DOHH2 (cell line): ENCODE results near the gene GAS6.

ENCODE experiments used
- H3F3A ChIP-seq: fragments of 200-600 bp; sonication (generic), shearing (Covaris generic); 2 replicates; pipeline ENCODE4 v1.6.0; 2016; ENCODE audit warnings: antibody characterized with exemption, mild to moderate bottlenecking; ENCODE audit not compliant: control insufficient read depth, insufficient read depth
- H3K27ac ChIP-seq: fragments of 200-600 bp; sonication (generic); 2 replicates; pipeline ENCODE4 v1.5.1; 2014; ENCODE audit warnings: low read depth, mild to moderate bottlenecking, low read length, moderate library complexity
- H3K27me3 ChIP-seq: fragments of 200-600 bp; sonication (generic); 2 replicates; pipeline ENCODE4 v1.6.1; 2014; ENCODE audit warnings: mild to moderate bottlenecking, low read length, mixed read lengths; ENCODE audit not compliant: control insufficient read depth
- H3K36me3 ChIP-seq: fragments of 200-600 bp; sonication (generic); 2 replicates; pipeline ENCODE4 v1.6.1; 2014; ENCODE audit warnings: mild to moderate bottlenecking, low read length, moderate library complexity, mixed read lengths; ENCODE audit not compliant: control insufficient read depth
- H3K4me1 ChIP-seq: fragments of 200-600 bp; sonication (generic); 2 replicates; pipeline ENCODE4 v1.6.1; 2014; ENCODE audit warnings: mild to moderate bottlenecking, low read length, mixed read lengths; ENCODE audit not compliant: control insufficient read depth
- H3K4me2 ChIP-seq: fragments of 200-600 bp; sonication (generic); 2 replicates; pipeline ENCODE4 v1.6.0; 2014; ENCODE audit warnings: mild to moderate bottlenecking, low read length, moderate library complexity
- H3K4me3 ChIP-seq: fragments of 200-600 bp; sonication (generic); 2 replicates; pipeline ENCODE4 v1.5.1; 2014; ENCODE audit warnings: mild to moderate bottlenecking, low read length, mixed read lengths
- H3K79me2 ChIP-seq: fragments of 200-600 bp; sonication (generic); 2 replicates; pipeline ENCODE4 v1.6.1; 2014; ENCODE audit warnings: mild to moderate bottlenecking, low read length, mixed read lengths; ENCODE audit not compliant: control insufficient read depth
- H3K9me2 ChIP-seq: fragments of 200-600 bp; sonication (generic); replicated peaks from 2 replicates; pipeline ENCODE4 v1.6.1; 2014; ENCODE audit warnings: mild to moderate bottlenecking, low read length, mixed read lengths; ENCODE audit not compliant: control insufficient read depth
- H3K9me3 ChIP-seq: fragments of 200-600 bp; sonication (generic); 2 replicates; pipeline ENCODE4 v1.6.1; 2014; ENCODE audit warnings: antibody characterized with exemption, low read length, mixed read lengths; ENCODE audit not compliant: control insufficient read depth, insufficient read depth
- H4K20me1 ChIP-seq: fragments of 200-600 bp; sonication (generic); 2 replicates; pipeline ENCODE4 v1.6.0; 2014; ENCODE audit warnings: low read depth, mild to moderate bottlenecking, antibody characterized with exemption, low read length, moderate library complexity; ENCODE audit not compliant: control insufficient read depth, insufficient read depth
- EZH2phosphoT487 ChIP-seq: fragments of 200-600 bp; sonication (generic); IDR thresholded peaks from 2 replicates; pipeline ENCODE4 v1.6.1; 2017; ENCODE audit warnings: borderline replicate concordance, mild to moderate bottlenecking, antibody characterized with exemption, low read length, moderate library complexity, mixed read lengths
- TF ChIP-seq, protein P1 (sequence below): fragments of 200-600 bp; sonication (generic); IDR thresholded peaks from one replicate; pipeline ENCODE4 v1.5.1; 2014; ENCODE audit warnings: antibody characterized with exemption, mild to moderate bottlenecking, low read depth, low read length; ENCODE audit not compliant: poor library complexity, severe bottlenecking

GAS6 gene

DNA sequence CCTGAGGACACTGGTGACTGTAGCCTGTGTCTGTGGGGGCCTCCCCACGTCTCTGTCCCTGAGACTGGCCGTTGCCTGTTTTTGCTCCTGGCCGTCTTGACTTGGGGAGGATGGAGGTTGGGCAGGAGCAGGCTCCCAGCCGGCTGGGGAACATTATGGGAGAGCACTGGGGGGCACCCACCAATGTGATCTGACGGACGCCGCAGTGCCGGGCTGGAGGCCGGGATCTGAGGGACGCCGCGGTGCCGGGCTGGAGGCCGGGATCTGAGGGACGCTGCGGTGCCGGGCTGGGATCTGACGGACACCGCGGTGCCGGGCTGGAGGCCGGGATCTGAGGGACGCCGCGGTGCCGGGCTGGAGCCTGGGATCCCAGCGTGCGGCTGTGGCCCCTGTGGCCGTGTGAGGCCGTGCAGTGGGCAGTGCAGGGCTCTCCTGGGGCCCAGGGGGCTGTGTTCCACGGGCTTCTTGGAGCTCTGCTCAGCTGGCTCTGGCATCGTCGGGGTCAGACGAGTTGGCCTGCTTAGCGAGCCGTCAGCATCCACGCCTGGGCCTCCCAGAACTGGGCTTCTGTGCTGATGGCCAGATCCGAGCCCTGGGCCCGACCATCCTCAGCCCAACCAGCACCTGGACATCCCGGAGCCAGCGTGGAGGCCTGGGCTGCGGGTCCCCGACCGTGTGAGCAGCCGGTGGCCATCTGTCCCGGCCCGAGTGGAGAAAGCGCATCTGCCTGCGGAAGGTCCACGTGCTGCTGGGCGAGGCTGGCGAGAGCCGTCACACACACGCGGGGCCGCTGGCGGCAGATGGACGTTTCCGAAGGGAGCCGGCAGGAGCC, 45.8 kb downstream of the GAS6 start:
- H3K4me2 ChIP-seq, result no peak overlapping the region
- H3K36me3 ChIP-seq, result peaks cover 19% of the 10 kb centered on the region
- peaks cover 41% of the 10 kb centered on the region for H3K79me2 ChIP-seq
- H3K27ac ChIP-seq, result no peak overlapping the region
- peaks cover 19% of the 10 kb centered on the region; the same call in 1 of the 2 replicates for H3K9me3 ChIP-seq
- H3K9me2 ChIP-seq, result no peaks in the 10 kb centered on the region
- H3K27me3 ChIP-seq, result no peaks in the 10 kb centered on the region
- H3K4me1 ChIP-seq, result peaks cover 14% of the 10 kb centered on the region
- no peak overlapping the region for H3K4me3 ChIP-seq
- H4K20me1 ChIP-seq, result no peaks in the 10 kb centered on the region
- H3F3A ChIP-seq, result no peaks in the 10 kb centered on the region
- TF ChIP-seq, protein P1, sequence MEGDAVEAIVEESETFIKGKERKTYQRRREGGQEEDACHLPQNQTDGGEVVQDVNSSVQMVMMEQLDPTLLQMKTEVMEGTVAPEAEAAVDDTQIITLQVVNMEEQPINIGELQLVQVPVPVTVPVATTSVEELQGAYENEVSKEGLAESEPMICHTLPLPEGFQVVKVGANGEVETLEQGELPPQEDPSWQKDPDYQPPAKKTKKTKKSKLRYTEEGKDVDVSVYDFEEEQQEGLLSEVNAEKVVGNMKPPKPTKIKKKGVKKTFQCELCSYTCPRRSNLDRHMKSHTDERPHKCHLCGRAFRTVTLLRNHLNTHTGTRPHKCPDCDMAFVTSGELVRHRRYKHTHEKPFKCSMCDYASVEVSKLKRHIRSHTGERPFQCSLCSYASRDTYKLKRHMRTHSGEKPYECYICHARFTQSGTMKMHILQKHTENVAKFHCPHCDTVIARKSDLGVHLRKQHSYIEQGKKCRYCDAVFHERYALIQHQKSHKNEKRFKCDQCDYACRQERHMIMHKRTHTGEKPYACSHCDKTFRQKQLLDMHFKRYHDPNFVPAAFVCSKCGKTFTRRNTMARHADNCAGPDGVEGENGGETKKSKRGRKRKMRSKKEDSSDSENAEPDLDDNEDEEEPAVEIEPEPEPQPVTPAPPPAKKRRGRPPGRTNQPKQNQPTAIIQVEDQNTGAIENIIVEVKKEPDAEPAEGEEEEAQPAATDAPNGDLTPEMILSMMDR, result no peak
- no peak for TF ChIP-seq EZH2phosphoT487

DNA sequence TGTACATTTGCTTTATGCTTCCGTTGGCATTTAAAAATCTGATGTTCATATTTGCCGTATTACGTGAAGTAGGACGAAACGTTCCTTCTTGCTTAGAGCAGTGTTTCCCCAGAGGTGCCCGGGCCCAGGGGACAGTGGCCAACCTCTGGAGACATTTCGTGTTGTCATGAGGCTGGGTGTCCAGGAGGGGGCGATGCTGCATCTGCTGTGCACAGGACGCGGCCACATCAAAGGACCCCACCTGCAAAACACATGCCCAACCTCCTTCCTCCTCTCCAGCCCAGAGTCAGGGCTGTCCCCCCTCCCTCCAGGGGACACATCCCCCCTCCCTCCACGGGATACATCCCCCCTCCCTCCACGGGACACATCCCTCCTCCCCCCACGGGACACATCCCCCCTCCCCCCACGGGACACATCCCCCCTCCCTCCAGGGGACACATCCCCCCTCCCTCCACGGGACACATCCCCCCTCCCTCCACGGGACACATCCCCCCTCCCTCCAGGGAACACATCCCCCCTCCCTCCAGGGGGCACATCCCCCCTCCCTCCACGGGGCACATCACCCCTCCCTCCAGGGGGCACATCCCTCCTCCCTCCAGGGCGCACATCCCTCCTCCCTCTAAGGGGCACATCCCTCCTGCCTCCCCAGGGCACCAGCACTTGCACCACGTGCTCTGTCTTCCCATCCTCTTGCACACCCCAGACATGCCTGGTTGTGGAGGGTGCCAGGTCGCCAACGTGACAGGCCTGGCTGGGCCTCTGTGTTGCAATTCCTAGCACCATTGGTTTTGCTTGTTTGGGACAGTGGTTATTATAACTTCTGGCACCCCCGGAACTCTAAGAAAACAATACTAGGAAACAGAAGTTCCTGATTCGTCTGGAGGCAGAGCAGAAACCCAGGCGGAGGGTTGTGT, 46.7 kb downstream of the GAS6 start:
- Histone ChIP-seq H3K4me3 (peak overlapping the region; percentile 84), H3K4me1 (peaks cover 14% of the 10 kb centered on the region), H3K27me3 (no peaks in the 10 kb centered on the region), H3K9me3 (peaks cover 19% of the 10 kb centered on the region; the same call in 1 of the 2 replicates), H3K27ac (no peak overlapping the region), H3K79me2 (peaks cover 41% of the 10 kb centered on the region), H3K36me3 (peaks cover 19% of the 10 kb centered on the region), H3K9me2 (no peaks in the 10 kb centered on the region), H3F3A (no peaks in the 10 kb centered on the region), H4K20me1 (no peaks in the 10 kb centered on the region), H3K4me2 (peak overlapping the region; percentile 70)
- TF ChIP-seq, protein P1, result peak; percentile 74
- no peak for TF ChIP-seq EZH2phosphoT487

DNA sequence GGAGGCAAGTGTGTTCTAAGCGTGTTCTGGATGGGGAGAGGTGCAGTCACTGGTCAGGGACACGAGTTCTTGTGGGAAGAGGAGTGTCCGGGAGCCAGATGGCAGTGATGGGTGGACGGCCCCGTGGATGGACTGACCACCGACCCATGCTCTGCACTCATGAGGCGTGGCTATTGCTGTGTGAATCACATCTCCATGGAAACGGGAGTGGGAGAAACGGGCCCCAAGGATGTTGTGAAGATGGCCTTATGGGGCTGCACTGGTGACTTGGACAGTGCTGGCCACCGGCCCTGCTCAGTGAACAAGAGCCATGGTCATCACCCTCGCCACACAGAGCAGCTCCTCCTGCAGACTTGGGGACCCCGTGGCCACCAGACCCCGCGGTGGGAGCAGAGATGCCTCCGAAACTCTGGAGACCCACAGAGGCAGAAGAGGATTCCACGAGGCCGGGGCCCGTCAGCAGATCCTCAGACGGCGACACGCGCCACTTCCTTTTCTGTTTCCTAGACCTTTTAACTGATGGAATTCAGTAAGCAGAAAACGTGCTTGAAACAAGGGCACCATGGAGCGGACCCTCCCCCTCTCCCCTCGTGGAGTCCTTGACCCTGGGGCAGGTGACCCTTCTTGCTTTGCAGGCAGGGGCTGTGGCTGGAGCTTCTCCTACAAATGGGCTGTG, 47.5 kb downstream of the GAS6 start:
- no peaks in the 10 kb centered on the region for H3K27me3 ChIP-seq
- no peaks in the 10 kb centered on the region for H3K9me2 ChIP-seq
- H3K9me3 ChIP-seq, result peaks cover 19% of the 10 kb centered on the region; the same call in 1 of the 2 replicates
- TF ChIP-seq, protein P1, result no peak
- no peak for TF ChIP-seq EZH2phosphoT487
- H3K79me2 ChIP-seq, result peaks cover 41% of the 10 kb centered on the region
- H3F3A ChIP-seq, result no peaks in the 10 kb centered on the region
- H3K36me3 ChIP-seq, result peaks cover 19% of the 10 kb centered on the region
- H3K27ac ChIP-seq, result peak overlapping the region; percentile 47; the same call in 1 of the 2 replicates
- H4K20me1 ChIP-seq, result no peaks in the 10 kb centered on the region
- peaks cover 14% of the 10 kb centered on the region for H3K4me1 ChIP-seq
- H3K4me2 ChIP-seq, result peak overlapping the region; percentile 70
- peak overlapping the region; percentile 84 for H3K4me3 ChIP-seq
